Measurements from ENCODE around the gene HMOX1.

The HMOX1 gene, protein sequence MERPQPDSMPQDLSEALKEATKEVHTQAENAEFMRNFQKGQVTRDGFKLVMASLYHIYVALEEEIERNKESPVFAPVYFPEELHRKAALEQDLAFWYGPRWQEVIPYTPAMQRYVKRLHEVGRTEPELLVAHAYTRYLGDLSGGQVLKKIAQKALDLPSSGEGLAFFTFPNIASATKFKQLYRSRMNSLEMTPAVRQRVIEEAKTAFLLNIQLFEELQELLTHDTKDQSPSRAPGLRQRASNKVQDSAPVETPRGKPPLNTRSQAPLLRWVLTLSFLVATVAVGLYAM

DNA sequence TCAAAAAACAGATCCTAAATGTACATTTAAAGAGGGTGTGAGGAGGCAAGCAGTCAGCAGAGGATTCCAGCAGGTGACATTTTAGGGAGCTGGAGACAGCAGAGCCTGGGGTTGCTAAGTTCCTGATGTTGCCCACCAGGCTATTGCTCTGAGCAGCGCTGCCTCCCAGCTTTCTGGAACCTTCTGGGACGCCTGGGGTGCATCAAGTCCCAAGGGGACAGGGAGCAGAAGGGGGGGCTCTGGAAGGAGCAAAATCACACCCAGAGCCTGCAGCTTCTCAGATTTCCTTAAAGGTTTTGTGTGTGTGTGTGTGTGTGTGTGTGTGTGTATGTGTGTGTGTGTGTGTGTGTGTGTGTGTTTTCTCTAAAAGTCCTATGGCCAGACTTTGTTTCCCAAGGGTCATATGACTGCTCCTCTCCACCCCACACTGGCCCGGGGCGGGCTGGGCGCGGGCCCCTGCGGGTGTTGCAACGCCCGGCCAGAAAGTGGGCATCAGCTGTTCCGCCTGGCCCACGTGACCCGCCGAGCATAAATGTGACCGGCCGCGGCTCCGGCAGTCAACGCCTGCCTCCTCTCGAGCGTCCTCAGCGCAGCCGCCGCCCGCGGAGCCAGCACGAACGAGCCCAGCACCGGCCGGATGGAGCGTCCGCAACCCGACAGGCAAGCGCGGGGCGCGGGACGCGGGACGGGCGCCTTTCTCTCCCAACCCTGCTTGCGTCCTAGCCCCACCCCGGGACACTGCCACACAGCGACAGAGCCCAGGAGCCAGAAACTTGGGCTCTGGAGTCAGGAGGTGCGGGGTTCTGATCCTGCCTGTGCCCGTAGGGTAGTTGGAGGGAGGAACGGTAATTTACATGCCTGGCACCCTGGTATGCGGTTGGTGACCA, at the start of gene HMOX1:
HMOX1 (plus strand) TSS at position 560 of the 887 bp plus-strand sequence; CDS start at position 638, 78 bp downstream.
- DNase-seq, result peak; percentile 61

DNA sequence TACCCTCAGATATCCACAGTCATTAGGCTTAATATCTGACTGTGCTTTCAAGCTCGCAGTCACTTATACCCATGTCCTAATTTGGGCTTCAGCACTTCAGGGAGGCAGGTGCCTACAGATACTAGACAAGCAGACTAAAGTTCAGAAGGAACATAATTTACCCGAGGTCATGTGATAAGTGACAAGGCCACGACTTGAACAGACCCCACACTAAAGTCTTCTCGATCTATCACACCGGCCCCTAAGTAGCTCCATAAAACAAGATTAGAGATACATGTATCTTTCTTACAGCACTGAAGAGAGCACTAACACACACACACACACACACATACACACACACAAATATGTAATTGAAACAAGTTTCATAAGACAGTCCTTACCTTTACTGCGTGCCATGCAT, 48.6 kb upstream of the HMOX1 start:
- DNase-seq, result no peak

GRCh38 chr22:35333220-35333619, 47.7 kb upstream of the HMOX1 start:
- DNase-seq, result no peak

- no peak for DNase-seq
Observed at GRCh38 chr22:35334004-35334403, 46.9 kb upstream of the HMOX1 start.

DNA sequence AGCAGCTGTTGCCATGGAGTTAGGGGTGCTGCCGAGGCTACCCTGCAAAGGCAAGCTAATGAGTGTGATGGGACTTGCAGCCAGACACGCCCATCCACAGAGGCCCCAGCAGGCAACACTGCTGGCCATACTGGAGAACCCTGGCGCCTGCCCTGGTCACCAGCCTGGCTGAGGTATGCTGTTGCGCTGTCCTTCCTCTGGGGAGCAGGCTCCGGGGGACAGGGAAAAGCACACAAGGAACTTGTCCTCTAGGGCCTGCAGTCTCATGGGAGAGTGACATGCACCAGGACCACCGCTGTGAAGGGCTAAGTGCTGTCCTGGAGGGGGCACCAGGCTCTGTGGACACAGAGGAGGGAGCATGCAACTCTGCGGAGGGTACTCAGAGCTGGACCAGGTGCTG, 45.4 kb upstream of the HMOX1 start:
- DNase-seq, result no peak

DNA sequence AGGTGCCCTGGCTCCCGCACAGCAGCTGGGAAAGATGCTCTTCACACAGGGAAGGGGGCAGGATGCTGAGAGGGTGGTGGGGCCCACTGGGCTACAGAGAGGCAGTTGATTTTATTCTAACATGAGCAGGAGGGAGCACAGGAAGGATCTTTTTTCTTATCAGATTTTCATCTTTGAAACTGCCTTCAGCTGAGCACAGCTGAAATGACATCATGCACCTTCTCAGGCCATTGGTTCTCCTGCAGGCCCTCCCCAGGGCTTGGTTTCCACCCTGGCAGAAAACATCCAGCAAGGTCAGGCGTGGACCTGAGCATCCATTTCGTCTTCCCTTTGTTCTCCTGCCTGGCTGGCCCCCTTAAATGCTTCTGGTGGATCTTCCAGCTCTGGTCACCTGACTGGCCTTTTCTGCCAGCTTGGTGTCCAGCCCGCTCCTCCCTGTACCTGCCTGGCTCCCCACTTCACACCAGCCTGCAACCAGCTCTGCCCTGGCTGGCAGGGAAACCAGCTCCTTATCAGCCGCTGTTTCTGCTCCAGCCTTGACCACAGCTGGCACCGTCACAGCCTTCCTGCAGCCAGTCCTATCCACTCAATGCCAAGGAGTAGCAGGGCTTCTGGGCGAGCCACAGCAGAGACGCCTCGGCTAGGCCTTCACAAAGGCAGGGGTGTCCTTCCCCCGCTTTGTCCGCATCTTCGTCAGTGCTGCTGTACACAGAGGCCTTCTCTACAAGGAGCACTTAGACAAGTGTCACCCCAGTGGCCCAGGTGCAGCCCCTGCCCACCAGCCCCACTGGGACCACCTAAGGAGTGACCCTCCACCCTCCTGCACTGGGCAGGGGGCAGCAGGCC, 44.7 kb upstream of the HMOX1 start:
- DNase-seq, result no peak

GRCh38 chr22:35337932-35338331, 43.0 kb upstream of the HMOX1 start:
- DNase-seq, result no peak

- DNase-seq, result no peak
Observed at GRCh38 chr22:35341090-35341874, 39.6 kb upstream of the HMOX1 start.

DNA sequence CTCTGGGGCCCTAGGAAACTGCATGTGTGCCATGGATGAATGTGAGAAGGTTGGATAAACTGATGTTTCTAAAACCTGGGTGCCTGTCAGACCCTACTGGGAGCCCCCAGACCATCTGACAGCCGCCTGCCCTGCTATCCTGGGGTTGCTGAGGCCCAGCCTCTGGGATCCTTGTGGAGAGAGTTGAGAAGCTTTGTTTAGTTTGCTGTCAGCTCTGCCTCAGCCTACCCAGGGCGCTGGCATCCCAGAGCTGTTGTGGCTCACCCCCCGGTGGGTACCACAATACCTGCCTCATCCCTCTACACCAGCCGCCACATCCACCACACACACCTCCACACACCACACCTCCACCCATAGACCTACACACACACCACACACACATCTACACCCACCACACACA, 38.5 kb upstream of the HMOX1 start:
- no peak for DNase-seq

- no peak for DNase-seq
Observed at GRCh38 chr22:35343664-35344550, 37.0 kb upstream of the HMOX1 start.

DNA sequence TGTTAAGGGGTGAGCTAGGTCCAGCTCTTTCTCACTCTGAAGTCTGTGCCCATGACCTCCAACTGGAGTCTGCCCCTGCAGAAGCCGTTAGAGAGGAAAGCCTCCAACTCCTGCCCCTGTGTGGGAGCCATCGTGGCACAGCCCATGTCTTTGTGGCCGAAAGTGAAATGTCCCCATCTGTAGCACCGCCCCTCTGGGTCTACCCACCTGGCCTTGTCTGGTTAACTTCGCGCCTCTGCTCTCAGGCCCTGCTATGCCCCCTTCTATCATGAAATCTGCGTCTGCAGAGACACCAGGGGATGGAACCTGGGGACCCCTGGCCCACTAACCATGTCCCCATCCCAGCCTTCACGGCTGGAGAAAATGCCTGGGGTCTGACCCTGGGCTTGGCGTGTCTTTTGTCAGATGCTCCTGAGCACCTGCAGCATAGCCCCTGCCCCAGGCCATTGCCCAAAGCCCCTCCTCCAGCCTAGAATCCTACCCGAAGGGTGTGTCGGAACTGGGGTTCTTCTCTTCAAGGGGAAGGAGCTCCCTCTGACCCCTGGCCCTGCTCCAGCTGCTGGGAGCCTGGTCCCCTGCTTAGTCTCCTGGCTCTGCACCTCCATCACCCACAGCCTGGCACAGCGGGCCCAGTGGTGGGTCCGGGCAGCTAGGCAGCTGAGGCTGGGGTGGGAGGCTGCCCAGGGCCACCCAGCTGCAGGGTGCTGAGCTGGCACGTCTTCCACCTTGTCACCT, 35.8 kb upstream of the HMOX1 start:
- DNase-seq, result no peak

DNA sequence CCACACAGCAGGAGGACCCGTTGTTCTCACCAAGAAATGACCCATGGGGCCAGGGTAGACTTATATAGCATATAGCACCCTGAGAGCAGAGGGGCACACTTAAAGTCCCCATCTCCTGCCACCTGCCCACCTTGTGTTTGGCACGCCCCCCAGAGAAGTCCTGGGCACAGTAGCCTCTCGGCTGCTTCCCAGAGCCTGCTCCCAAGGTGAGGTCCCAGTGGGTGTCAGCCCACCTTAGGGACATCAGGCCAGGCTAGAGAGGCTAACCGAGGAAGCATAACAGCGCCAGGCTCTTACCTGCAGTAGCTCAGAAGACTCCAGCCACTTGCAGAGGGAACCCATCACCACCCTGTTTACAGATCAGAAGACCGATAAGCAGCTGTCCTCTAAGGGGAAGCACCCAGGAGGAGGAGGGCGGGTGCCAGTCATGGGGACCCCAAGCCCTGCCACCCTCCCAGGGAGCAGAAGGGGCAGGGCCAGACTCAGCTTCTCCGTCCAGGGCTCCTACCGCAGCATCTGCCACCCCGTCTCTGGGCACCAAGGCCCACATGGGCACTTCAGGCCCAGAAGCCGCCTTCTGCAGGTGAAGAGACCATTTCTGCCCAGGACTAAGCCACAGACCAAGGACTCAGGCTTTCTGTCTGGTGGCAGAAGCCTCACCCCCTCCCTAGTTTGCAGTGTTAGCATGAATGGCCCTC, 34.9 kb upstream of the HMOX1 start:
- DNase-seq, result no peak

- DNase-seq, result no peak
Observed at GRCh38 chr22:35346596-35347220, 34.2 kb upstream of the HMOX1 start.

DNA sequence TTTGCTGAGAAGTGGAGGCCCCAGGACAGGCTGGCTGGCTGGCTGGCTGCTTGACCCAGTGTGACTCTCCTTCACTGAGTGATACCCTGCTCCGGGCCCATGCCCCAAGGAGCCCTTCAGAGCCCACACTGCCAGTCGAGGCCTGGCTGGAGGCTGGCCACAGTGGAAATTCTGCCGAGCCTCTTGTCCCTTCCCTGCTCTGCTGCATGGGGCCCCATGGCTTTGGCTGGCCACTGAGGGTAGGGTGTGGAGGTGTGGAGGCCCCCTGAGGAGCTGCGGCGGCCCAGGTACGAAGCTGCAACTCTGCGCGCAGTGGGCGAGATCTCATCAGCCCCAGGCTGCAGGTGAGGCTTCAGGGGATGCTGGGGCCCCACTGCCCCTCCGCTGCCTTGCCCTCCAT, 33.4 kb upstream of the HMOX1 start:
- DNase-seq, result no peak

- DNase-seq, result no peak
Observed at GRCh38 chr22:35348026-35348590, 32.8 kb upstream of the HMOX1 start.

- no peak for DNase-seq
Observed at GRCh38 chr22:35348703-35349102, 32.2 kb upstream of the HMOX1 start.

DNA sequence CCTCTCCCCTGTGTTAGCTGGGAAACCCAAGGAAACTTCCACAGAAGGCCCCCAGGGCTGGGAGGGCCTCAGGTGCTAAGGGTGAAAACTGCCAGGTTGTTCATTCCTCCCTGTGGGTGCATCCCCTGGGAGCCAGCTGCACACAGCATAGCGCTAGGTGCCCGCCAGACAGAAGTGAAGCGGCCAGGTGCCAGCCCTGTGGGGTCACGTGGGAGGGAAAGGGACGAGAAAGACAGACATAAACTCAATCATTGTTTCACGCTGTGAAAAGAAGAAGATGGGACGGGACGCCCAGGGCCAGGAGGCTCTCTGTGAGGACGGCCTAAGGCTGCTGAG, 31.6 kb upstream of the HMOX1 start:
- no peak for DNase-seq

GRCh38 chr22:35349704-35350538, 31.0 kb upstream of the HMOX1 start:
- peak; percentile 32 for DNase-seq
